Dendritic cell treated with granulocyte-macrophage colony-stimulating factor and Interleukin-4, amounts not matched to agents 40 ng/mL and 50 ng/mL, for 4 days (primary cell): ENCODE results near the gene MRPS31.

Experiments
- H3K27ac Mint-ChIP-seq: one replicate; pipeline ENCODE4 v1.8.0; 2022; ENCODE audit warnings: mild to moderate bottlenecking, mixed read lengths
- H3K27me3 Mint-ChIP-seq: one replicate; pipeline ENCODE4 v1.8.0; 2022; ENCODE audit warnings: mild to moderate bottlenecking, mixed read lengths
- H3K36me3 Mint-ChIP-seq: one replicate; pipeline ENCODE4 v1.8.0; 2022; ENCODE audit warnings: low read depth, mixed read lengths
- H3K4me1 Mint-ChIP-seq: one replicate; pipeline ENCODE4 v1.8.0; 2022; ENCODE audit warnings: low read depth, mixed read lengths
- H3K4me3 Mint-ChIP-seq: one replicate; pipeline ENCODE4 v1.8.0; 2022; ENCODE audit warnings: mild to moderate bottlenecking, moderate library complexity, mixed read lengths
- H3K9me3 Mint-ChIP-seq: one replicate; pipeline ENCODE4 v1.8.0; 2022; ENCODE audit warnings: mixed read lengths
- intact Hi-C: fragments of 100-400 bp; cut with micrococcal nuclease; formaldehyde crosslinking; loops from one replicate; pipeline ENCODE4 v1.15.0; 2022

The MRPS31 gene

GRCh38 chr13:40682449-40683240 lies 88.3 kb downstream of the MRPS31 start:
- peaks cover 10% of the 10 kb centered on the region for H3K4me1 Mint-ChIP-seq
- H3K36me3 Mint-ChIP-seq, result no peaks in the 10 kb centered on the region
- H3K9me3 Mint-ChIP-seq, result no peaks in the 10 kb centered on the region
- no peak overlapping the region for H3K4me3 Mint-ChIP-seq
- no peak overlapping the region for H3K27ac Mint-ChIP-seq
- intact Hi-C loops, result loop anchor here (1.0 to 2.0 kb wide), 2 partner anchors 613 to 740 kb away; no protein-coding TSS in a partner anchor
- H3K27me3 Mint-ChIP-seq, result peaks cover 8% of the 10 kb centered on the region

GRCh38 chr13:40681341-40682146 lies 89.4 kb downstream of the MRPS31 start:
- intact Hi-C loops, result loop anchor here (2.0 kb wide), 1 partner anchor 739 kb away; no protein-coding TSS in a partner anchor
- Mint-ChIP-seq H3K27ac (no peak overlapping the region), H3K36me3 (no peaks in the 10 kb centered on the region)

GRCh38 chr13:40680659-40681323 lies 90.2 kb downstream of the MRPS31 start:
- intact Hi-C loops, result no loop called here
- no peak overlapping the region for H3K27ac Mint-ChIP-seq
- H3K4me3 Mint-ChIP-seq, result no peak overlapping the region
- H3K4me1 Mint-ChIP-seq, result peaks cover 10% of the 10 kb centered on the region
- H3K9me3 Mint-ChIP-seq, result no peaks in the 10 kb centered on the region
- H3K36me3 Mint-ChIP-seq, result no peaks in the 10 kb centered on the region
- H3K27me3 Mint-ChIP-seq, result peaks cover 8% of the 10 kb centered on the region

More at GRCh38 chr13:40681341-40682146, 89.4 kb downstream of the MRPS31 start:
- peaks cover 8% of the 10 kb centered on the region for H3K27me3 Mint-ChIP-seq
- H3K9me3 Mint-ChIP-seq, result no peaks in the 10 kb centered on the region
- peaks cover 10% of the 10 kb centered on the region for H3K4me1 Mint-ChIP-seq
- no peak overlapping the region for H3K4me3 Mint-ChIP-seq

- H3K27ac Mint-ChIP-seq, result no peak overlapping the region
- peaks cover 10% of the 10 kb centered on the region for H3K4me1 Mint-ChIP-seq
- H3K27me3 Mint-ChIP-seq, result peaks cover 6% of the 10 kb centered on the region
- no peak overlapping the region for H3K4me3 Mint-ChIP-seq
- no peaks in the 10 kb centered on the region for H3K9me3 Mint-ChIP-seq
- intact Hi-C loops, result no loop called here
- H3K36me3 Mint-ChIP-seq, result no peaks in the 10 kb centered on the region
Observed at GRCh38 chr13:40679480-40679985, 91.5 kb downstream of the MRPS31 start.
